HEK293 (cell line): ENCODE measurements around the gene CAPZB.

ENCODE experiments used
- CTCF ChIA-PET: fragments of 350-600 bp; formaldehyde crosslinking; extraction: SDS; loops from one replicate; lab custom pipeline; 2021; ENCODE audit warnings: antibody characterized with exemption; lab: Yijun Ruan, JAX
- POLR2A ChIA-PET: fragments of 300-600 bp; formaldehyde crosslinking; extraction: SDS; loops from one replicate; lab custom pipeline; 2020; ENCODE audit warnings: antibody characterized with exemption, inconsistent platforms; lab: Yijun Ruan, JAX
- H3K27ac ChIP-seq: fragments of 200-500 bp; sonication (Bioruptor generic); 2 replicates; pipeline ENCODE4 v1.5.1; 2014; ENCODE audit warnings: low read depth, low read length, control low read depth, inconsistent platforms; ENCODE audit errors: extremely low read depth
- H3K36me3 ChIP-seq, 2 experiments: fragments of 200-500 bp in 1 of 2; sonication (Bioruptor generic) in 1 of 2; 1 replicate in 1 of 2; 2 replicates in 1 of 2; pipeline ENCODE4 v1.5.1; 2014 to 2017; ENCODE audit warnings: inconsistent platforms in 2 of 2, low read length in 2 of 2; ENCODE audit not compliant: control insufficient read depth in 2 of 2, insufficient read depth in 1 of 2
- H3K4me1 ChIP-seq: fragments of 200-500 bp; sonication (Bioruptor generic); 2 replicates; pipeline ENCODE4 v1.5.1; 2014; ENCODE audit warnings: mild to moderate bottlenecking, low read length, inconsistent platforms; ENCODE audit not compliant: control insufficient read depth, insufficient read depth
- H3K4me3 ChIP-seq: 2 replicates; pipeline ENCODE4 v1.5.1; 2011; ENCODE audit warnings: low read depth, mild to moderate bottlenecking, control low read depth, low read length, moderate library complexity
- H3K9me3 ChIP-seq: fragments of 200-500 bp; sonication (Bioruptor generic); 2 replicates; pipeline ENCODE4 v1.5.1; 2014; ENCODE audit warnings: low read depth, low read length, inconsistent platforms; ENCODE audit not compliant: control insufficient read depth, insufficient read depth
- BCL11B ChIP-seq: fragments of 450-650 bp; formaldehyde crosslinking; IDR thresholded peaks from 2 replicates; pipeline ENCODE4 v1.5.1; 2016; ENCODE audit warnings: low read depth, missing biosample characterization, missing genetic modification characterization
- FEZF1 ChIP-seq: fragments of 450-650 bp; formaldehyde crosslinking; IDR thresholded peaks from 2 replicates; pipeline ENCODE4 v1.5.1; 2016; ENCODE audit warnings: missing biosample characterization, missing genetic modification characterization
- GLI4 ChIP-seq: fragments of 450-650 bp; formaldehyde crosslinking; IDR thresholded peaks from 2 replicates; pipeline ENCODE4 v1.5.1; 2016; ENCODE audit warnings: missing biosample characterization, missing genetic modification characterization
- KLF1 ChIP-seq: fragments of 450-650 bp; formaldehyde crosslinking; IDR thresholded peaks from 2 replicates; pipeline ENCODE4 v1.5.1; 2016; ENCODE audit warnings: missing biosample characterization, missing genetic modification characterization
- MZF1 ChIP-seq: fragments of 450-650 bp; formaldehyde crosslinking; IDR thresholded peaks from 2 replicates; pipeline ENCODE4 v1.5.1; 2017; ENCODE audit warnings: missing biosample characterization, missing genetic modification characterization, borderline replicate concordance
- PRDM1 ChIP-seq: fragments of 450-650 bp; formaldehyde crosslinking; IDR thresholded peaks from 2 replicates; pipeline ENCODE4; 2016; ENCODE audit warnings: missing biosample characterization, missing genetic modification characterization
- PRDM6 ChIP-seq: fragments of 450-650 bp; formaldehyde crosslinking; IDR thresholded peaks from 2 replicates; pipeline ENCODE4 v1.5.1; 2017; ENCODE audit warnings: missing biosample characterization, missing genetic modification characterization
- SCRT2 ChIP-seq: fragments of 450-650 bp; formaldehyde crosslinking; IDR thresholded peaks from 2 replicates; pipeline ENCODE4 v1.5.1; 2016; ENCODE audit warnings: missing biosample characterization, missing genetic modification characterization
- SP7 ChIP-seq: fragments of 450-650 bp; formaldehyde crosslinking; IDR thresholded peaks from 2 replicates; pipeline ENCODE4 v1.5.1; 2016; ENCODE audit warnings: missing biosample characterization, missing genetic modification characterization
- ZBTB20 ChIP-seq: fragments of 450-650 bp; formaldehyde crosslinking; IDR thresholded peaks from 2 replicates; pipeline ENCODE4 v1.5.1; 2016; ENCODE audit warnings: missing biosample characterization, missing genetic modification characterization
- ZBTB21 ChIP-seq: fragments of 450-650 bp; formaldehyde crosslinking; IDR thresholded peaks from 2 replicates; pipeline ENCODE4 v1.5.1; 2017; ENCODE audit warnings: missing biosample characterization, missing genetic modification characterization
- ZEB2 ChIP-seq: fragments of 450-650 bp; formaldehyde crosslinking; IDR thresholded peaks from 2 replicates; pipeline ENCODE4 v1.5.1; 2016; ENCODE audit warnings: missing biosample characterization, missing genetic modification characterization
- ZNF114 ChIP-seq: fragments of 450-650 bp; formaldehyde crosslinking; IDR thresholded peaks from 2 replicates; pipeline ENCODE4 v1.5.0; 2017; ENCODE audit warnings: missing biosample characterization, missing genetic modification characterization
- ZNF132 ChIP-seq: fragments of 450-650 bp; formaldehyde crosslinking; IDR thresholded peaks from 2 replicates; pipeline ENCODE4 v1.5.1; 2017; ENCODE audit warnings: missing biosample characterization, missing genetic modification characterization, borderline replicate concordance
- ZNF138 ChIP-seq: fragments of 450-650 bp; formaldehyde crosslinking; IDR thresholded peaks from 2 replicates; pipeline ENCODE4 v1.5.1; 2016; ENCODE audit warnings: missing biosample characterization, missing genetic modification characterization, borderline replicate concordance
- ZNF2 ChIP-seq: fragments of 450-650 bp; formaldehyde crosslinking; IDR thresholded peaks from 2 replicates; pipeline ENCODE4 v1.5.1; 2016; ENCODE audit warnings: missing biosample characterization, missing genetic modification characterization
- ZNF202 ChIP-seq: fragments of 450-650 bp; formaldehyde crosslinking; IDR thresholded peaks from 2 replicates; pipeline ENCODE4 v1.5.1; 2016; ENCODE audit warnings: missing biosample characterization, missing genetic modification characterization, borderline replicate concordance
- ZNF248 ChIP-seq: fragments of 450-650 bp; formaldehyde crosslinking; IDR thresholded peaks from 2 replicates; pipeline ENCODE4 v1.5.1; 2017; ENCODE audit warnings: missing biosample characterization, missing genetic modification characterization
- ZNF302 ChIP-seq: fragments of 450-650 bp; formaldehyde crosslinking; IDR thresholded peaks from 2 replicates; pipeline ENCODE4 v1.5.1; 2016; ENCODE audit warnings: missing biosample characterization, missing genetic modification characterization, low read depth
- ZNF398 ChIP-seq: fragments of 450-650 bp; formaldehyde crosslinking; IDR thresholded peaks from 2 replicates; pipeline ENCODE4 v1.5.1; 2017; ENCODE audit warnings: missing biosample characterization, missing genetic modification characterization
- ZNF473 ChIP-seq: fragments of 450-650 bp; formaldehyde crosslinking; IDR thresholded peaks from 2 replicates; pipeline ENCODE4 v1.5.1; 2017; ENCODE audit warnings: missing biosample characterization, missing genetic modification characterization
- ZNF558 ChIP-seq: fragments of 450-650 bp; formaldehyde crosslinking; IDR thresholded peaks from 2 replicates; pipeline ENCODE4 v1.5.1; 2016; ENCODE audit warnings: missing biosample characterization, missing genetic modification characterization
- ZNF571 ChIP-seq: fragments of 450-650 bp; formaldehyde crosslinking; IDR thresholded peaks from 2 replicates; pipeline ENCODE4 v1.5.0; 2017; ENCODE audit warnings: missing biosample characterization, missing genetic modification characterization
- ZNF624 ChIP-seq: fragments of 450-650 bp; formaldehyde crosslinking; IDR thresholded peaks from 2 replicates; pipeline ENCODE4 v1.5.1; 2017; ENCODE audit warnings: missing biosample characterization, missing genetic modification characterization
- ZNF629 ChIP-seq: fragments of 450-650 bp; formaldehyde crosslinking; IDR thresholded peaks from 2 replicates; pipeline ENCODE4 v1.5.1; 2017; ENCODE audit warnings: missing biosample characterization, missing genetic modification characterization
- ZNF658 ChIP-seq: fragments of 450-650 bp; formaldehyde crosslinking; IDR thresholded peaks from 2 replicates; pipeline ENCODE4; 2016; ENCODE audit warnings: missing biosample characterization, missing genetic modification characterization
- ZNF747 ChIP-seq: fragments of 450-650 bp; formaldehyde crosslinking; IDR thresholded peaks from 2 replicates; pipeline ENCODE4 v1.5.1; 2016; ENCODE audit warnings: missing biosample characterization, missing genetic modification characterization
- ZNF777 ChIP-seq: fragments of 450-650 bp; formaldehyde crosslinking; IDR thresholded peaks from 2 replicates; pipeline ENCODE4 v1.5.1; 2017; ENCODE audit warnings: missing biosample characterization, missing genetic modification characterization, borderline replicate concordance
- TF ChIP-seq, protein P1 (sequence below): sonication (generic); formaldehyde crosslinking; IDR thresholded peaks from 2 replicates; pipeline ENCODE4 v1.8.1; 2022; ENCODE audit warnings: mild to moderate bottlenecking, moderate library complexity, missing genetic modification reagents
- TF ChIP-seq, protein P2 (sequence below): fragments of 450-650 bp; formaldehyde crosslinking; IDR thresholded peaks from 2 replicates; pipeline ENCODE4 v1.5.1; 2016; ENCODE audit warnings: missing biosample characterization, missing genetic modification characterization
- TF ChIP-seq, protein P3 (sequence below): fragments of 450-650 bp; formaldehyde crosslinking; IDR thresholded peaks from 2 replicates; pipeline ENCODE4 v1.5.1; 2016; ENCODE audit warnings: missing biosample characterization, missing genetic modification characterization

The CAPZB gene

DNA sequence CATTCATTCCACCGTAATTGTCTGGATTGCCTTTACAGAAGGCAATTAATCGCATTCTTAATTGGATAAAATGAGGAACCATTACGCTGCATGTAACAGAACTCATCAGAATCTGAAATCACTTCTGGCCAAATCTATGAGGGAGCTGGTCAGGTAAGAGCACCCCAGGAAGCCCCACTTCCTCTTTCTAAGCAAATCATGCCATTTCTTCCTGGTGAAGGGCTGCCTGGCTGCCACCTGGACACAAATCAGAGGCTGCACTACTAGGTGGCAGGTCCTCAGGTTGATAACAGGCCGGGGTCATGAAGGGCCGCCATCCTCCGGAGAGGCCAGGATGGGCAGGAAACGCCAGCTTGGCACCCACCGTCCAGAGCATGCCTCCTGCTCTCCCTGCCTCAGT is 73.7 kb downstream of the CAPZB start:
- H3K4me3 ChIP-seq = no peak overlapping the region
- H3K36me3 ChIP-seq = peaks cover 0 to 30% of the 10 kb centered on the region in 2 experiments; a peak in 1 of 3 replicates
- H3K9me3 ChIP-seq = no peaks in the 10 kb centered on the region
- H3K4me1 ChIP-seq = no peaks in the 10 kb centered on the region
- POLR2A ChIA-PET = no interaction called here
- CTCF ChIA-PET = interaction anchor here (0.7 kb wide), 1 partner anchor 1787 kb away, joined by 4 read pairs; no protein-coding TSS in a partner anchor
- no peak overlapping the region for H3K27ac ChIP-seq
- no peak for TF ChIP-seq ZEB2 (tag by site-specific recombination)
- no peak for TF ChIP-seq SP7 (tag by site-specific recombination)
- TF ChIP-seq ZNF2 (tag by site-specific recombination) = no peak
- TF ChIP-seq GLI4 (tag by site-specific recombination) = no peak
- TF ChIP-seq BCL11B (tag by site-specific recombination) = no peak
- no peak for TF ChIP-seq KLF1 (tag by site-specific recombination)
- no peak for TF ChIP-seq ZNF302
- no peak for TF ChIP-seq ZNF624 (tag by site-specific recombination)
- no peak for TF ChIP-seq ZNF132
- TF ChIP-seq ZNF138 (tag by site-specific recombination) = no peak
- TF ChIP-seq, protein P1, sequence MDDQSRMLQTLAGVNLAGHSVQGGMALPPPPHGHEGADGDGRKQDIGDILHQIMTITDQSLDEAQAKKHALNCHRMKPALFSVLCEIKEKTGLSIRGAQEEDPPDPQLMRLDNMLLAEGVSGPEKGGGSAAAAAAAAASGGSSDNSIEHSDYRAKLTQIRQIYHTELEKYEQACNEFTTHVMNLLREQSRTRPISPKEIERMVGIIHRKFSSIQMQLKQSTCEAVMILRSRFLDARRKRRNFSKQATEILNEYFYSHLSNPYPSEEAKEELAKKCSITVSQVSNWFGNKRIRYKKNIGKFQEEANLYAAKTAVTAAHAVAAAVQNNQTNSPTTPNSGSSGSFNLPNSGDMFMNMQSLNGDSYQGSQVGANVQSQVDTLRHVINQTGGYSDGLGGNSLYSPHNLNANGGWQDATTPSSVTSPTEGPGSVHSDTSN (CRISPR knock-in tag) = no peak
- no peak for TF ChIP-seq SCRT2 (tag by site-specific recombination)
- no peak for TF ChIP-seq ZNF571 (tag by site-specific recombination)
- TF ChIP-seq ZBTB20 = no peak
- no peak for TF ChIP-seq ZNF398
- TF ChIP-seq ZNF114 = no peak
- no peak for TF ChIP-seq ZNF629

DNA sequence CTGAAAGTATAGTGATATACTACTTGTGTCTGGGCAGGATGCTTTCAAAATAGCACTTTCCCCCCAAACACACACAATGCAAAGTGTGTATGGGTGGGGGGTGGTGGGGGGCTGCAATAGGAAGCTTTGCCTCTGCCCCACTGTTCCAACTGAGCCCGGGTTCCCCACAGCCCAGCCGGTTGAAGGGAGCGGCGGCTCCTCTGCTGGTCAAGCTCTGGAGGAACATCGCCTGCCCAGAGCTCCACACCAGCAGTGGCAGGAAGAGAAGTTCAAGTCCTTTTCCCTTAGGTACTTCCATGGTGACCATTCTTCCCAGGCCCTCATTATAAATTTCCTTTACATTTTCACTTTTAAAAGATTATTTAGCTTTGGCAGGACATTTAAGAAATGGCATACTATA is 74.9 kb downstream of the CAPZB start:
- no peaks in the 10 kb centered on the region for H3K4me1 ChIP-seq
- CTCF ChIA-PET = interaction anchor here (0.5 to 1.0 kb wide), 4 partner anchors 20 to 385 kb away, joined by 3 to 4 read pairs (median 3); no protein-coding TSS in a partner anchor
- H3K36me3 ChIP-seq = peaks cover 0 to 18% of the 10 kb centered on the region in 2 experiments; a peak in 1 of 3 replicates
- H3K27ac ChIP-seq = no peak overlapping the region
- H3K9me3 ChIP-seq = no peaks in the 10 kb centered on the region
- H3K4me3 ChIP-seq = no peak overlapping the region
- POLR2A ChIA-PET = no interaction called here
- TF ChIP-seq ZNF202 (tag by site-specific recombination) (no peak), PRDM6 (tag by site-specific recombination) (no peak), FEZF1 (tag by site-specific recombination) (no peak), ZNF747 (tag by site-specific recombination) (no peak), ZNF248 (tag by site-specific recombination) (no peak), PRDM1 (tag by site-specific recombination) (no peak), ZNF777 (tag by site-specific recombination) (no peak), ZBTB21 (tag by site-specific recombination) (no peak), MZF1 (no peak), ZNF558 (tag by site-specific recombination) (no peak), ZNF473 (tag by site-specific recombination) (no peak), ZNF658 (no peak), ZNF132 (no peak)
- TF ChIP-seq, protein P2, sequence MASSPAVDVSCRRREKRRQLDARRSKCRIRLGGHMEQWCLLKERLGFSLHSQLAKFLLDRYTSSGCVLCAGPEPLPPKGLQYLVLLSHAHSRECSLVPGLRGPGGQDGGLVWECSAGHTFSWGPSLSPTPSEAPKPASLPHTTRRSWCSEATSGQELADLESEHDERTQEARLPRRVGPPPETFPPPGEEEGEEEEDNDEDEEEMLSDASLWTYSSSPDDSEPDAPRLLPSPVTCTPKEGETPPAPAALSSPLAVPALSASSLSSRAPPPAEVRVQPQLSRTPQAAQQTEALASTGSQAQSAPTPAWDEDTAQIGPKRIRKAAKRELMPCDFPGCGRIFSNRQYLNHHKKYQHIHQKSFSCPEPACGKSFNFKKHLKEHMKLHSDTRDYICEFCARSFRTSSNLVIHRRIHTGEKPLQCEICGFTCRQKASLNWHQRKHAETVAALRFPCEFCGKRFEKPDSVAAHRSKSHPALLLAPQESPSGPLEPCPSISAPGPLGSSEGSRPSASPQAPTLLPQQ = no peak
- TF ChIP-seq, protein P3, sequence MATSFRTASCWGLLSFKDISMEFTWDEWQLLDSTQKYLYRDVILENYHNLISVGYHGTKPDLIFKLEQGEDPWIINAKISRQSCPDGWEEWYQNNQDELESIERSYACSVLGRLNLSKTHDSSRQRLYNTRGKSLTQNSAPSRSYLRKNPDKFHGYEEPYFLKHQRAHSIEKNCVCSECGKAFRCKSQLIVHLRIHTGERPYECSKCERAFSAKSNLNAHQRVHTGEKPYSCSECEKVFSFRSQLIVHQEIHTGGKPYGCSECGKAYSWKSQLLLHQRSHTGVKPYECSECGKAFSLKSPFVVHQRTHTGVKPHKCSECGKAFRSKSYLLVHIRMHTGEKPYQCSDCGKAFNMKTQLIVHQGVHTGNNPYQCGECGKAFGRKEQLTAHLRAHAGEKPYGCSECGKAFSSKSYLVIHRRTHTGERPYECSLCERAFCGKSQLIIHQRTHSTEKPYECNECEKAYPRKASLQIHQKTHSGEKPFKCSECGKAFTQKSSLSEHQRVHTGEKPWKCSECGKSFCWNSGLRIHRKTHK (tag by site-specific recombination) = no peak
